NCI-H2029 (cell line): ENCODE measurements around the gene ACTA1.
"Not testable (repeated sequence)": the region's sequence is repeated elsewhere in the genome, so short reads cannot be mapped to it uniquely, and the experiment has no call there.

Experiments used
- DNase-seq: peaks from one replicate; lab custom pipeline; 2025; lab: John Stamatoyannopoulos, UW

Gene ACTA1

DNA sequence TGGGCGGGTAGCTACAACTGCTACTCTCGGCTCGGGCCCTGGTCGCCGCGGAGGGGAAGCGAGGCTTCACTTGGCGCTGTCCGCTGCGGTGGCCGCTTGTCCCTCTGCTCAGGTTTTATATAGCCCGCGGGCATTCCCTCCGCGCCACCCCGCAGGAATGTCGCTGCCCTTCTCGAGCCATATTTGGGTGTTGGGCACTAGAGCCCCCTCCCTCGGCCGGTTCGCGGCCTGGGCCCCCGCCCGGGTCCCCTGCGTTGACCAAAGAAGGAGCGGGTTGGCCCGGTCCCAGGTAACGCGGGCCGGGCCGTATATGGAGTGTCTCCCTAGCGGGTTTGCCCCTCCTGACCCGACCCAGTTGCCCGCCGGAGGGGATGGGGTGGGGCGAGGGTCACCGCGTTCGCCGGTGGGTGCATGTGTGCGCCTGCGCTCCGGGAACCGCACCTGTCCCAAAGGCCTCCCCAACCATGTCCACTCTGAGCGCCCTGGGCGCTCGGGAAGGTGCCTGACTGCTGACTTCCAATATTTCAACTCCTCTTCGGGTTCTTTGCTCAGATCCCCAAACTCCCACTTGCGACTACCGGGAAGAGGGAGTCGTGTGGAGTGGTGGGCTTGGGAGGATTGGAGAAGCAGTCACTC is at the start of gene ACTA1:
Gene ACTA1, minus strand, starts transcription at position 90 of the 636 bp plus-strand sequence. CDS start 979 bp downstream, outside the sequence.
- no peak for DNase-seq

DNA sequence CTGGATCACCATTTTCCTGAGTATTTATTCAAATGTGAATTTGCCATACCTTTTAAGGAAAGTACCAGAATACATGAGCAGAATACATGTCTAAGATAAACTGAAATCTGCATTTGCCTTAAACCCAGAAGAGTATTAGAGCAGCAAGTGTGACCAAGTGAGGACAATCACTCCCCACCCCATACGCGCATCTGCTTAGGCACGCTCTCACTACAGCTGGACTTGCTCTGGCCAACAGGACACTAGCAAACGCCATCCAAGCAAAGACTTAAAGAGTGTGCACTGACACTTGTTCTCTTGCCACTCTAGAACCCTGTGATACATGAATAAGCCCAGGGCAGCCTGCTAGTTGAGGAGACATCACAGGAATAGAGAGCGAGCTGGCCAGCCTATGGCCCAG is 48.6 kb upstream of the ACTA1 start:
- DNase-seq = no peak

DNA sequence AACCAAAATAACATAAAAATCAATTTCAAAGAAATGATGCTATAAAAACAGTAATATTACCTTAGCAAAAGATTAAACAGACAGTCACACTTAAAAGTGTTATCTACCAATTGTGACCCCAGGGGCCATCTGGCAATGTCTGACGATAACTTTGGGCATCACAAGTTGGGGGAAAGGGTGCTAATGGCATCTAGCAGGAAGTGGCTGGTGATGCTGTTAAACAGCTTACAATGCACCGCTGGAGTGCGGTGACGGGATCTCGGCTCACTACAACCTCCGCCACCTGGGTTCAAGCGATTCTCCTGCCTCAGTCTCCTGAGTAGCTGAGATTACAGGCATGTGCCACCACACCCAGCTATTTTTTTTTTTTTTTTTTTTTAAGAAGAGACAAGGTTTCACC is 46.6 kb upstream of the ACTA1 start:
- no peak for DNase-seq

DNA sequence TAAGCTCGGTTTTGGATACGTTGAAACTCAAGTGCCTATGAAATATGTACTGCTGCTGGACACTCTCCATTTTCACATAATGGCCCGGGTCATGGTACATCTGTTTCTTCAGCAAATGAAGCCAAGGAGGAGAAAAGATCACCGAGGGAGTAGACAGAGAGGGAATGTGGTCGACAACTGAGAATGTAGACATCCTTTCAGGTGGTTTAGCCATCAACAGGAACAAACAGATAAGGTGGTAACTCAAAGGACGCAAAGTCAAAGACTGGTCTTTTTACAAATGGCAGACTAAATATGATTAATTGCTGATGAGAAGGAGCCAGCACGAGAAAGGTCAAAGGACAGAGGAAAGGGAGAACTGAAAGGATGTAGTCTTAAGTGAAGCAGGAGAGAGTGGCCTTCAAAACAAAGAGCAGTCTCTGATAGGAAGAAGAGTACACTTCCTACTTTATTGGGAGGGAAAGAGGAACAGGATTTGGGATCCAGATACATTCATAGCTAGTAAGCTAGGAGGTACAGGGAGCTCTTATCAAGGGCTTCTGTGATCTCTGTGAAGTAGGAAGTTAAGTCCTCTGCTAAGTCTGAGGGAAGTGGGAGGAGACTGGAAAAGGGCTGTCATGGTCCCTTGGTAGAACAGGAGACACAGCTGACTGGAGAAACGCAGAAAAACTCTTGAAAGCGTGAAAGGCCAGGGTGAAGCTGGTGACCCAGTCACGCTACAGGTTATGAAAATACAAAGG is 45.9 kb upstream of the ACTA1 start:
- DNase-seq = no peak

DNA sequence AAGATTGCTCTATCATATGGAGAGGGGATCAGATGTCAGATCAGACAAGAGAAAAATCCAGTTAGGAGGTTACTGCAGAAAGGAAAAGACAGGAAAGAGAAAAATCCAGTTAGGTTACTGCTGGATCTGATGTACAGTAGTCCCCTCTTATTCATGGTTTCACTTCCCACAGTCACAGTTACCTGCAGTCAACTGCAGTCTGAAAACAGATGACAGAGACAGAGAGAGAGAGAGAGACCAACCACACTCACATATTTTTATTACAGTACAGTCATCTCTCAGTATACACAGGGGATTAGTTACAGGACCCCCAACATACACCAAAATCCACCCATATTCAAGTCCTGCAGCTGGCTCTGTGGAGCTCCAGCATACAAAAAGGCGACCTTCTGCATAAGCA is 45.0 kb upstream of the ACTA1 start:
- no peak for DNase-seq

DNA sequence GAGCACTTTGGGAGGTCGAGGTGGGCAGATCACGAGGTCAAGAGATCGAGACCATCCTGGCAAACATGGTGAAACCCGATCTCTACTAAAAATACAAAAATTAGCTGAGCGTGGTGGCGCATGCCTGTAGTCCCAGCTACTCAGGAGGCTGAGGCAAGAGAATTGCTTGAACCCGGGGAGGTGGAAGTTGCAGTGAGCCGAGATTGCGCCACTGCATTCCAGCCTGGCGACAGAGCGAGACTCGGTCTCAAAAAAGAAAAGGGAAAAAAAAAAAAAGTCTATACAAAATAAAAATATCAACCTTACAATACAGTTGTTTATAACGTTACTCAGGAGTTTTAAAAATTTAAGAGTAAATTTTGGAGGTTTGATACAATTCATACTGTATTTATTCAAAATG is 42.0 kb upstream of the ACTA1 start:
- DNase-seq = not testable (repeated sequence)

DNA sequence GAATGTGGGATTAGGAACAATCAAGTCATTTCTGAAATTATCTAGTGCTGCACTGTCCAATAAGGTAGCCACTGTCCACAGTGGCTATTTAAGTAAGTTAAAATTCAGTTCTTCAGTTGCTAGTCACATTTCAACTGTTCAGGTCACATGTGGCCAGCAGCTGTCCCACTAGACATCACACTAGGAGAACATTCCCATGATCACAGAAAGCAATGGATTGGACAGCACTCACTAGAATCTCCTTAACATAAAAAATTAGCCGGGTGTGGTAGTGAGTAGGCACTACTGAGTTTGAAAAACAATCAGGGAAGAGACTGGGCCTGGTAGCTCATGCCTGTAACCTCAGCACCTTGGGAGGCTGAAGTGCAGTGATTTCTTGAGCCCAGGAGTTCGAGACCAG is 40.6 kb upstream of the ACTA1 start:
- no peak for DNase-seq

DNA sequence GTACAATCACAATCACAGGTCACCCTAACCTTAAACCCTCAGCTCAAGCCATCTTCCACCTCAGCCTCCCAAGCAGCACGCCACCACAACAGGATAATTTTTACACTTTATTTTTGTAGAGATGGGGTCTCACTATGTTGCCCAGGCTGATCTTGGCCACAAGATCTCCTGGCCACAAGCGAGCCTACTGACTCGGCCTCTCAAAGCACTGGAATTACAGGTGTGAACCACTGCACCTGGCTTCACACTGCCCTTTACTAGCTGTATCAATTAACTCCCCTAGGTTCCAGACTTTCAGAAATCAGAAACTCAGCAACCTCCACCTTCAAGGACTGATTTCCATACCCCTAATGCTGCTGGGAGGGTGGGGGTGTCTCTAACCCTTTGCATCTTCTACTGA is 37.3 kb upstream of the ACTA1 start:
- no peak for DNase-seq

DNA sequence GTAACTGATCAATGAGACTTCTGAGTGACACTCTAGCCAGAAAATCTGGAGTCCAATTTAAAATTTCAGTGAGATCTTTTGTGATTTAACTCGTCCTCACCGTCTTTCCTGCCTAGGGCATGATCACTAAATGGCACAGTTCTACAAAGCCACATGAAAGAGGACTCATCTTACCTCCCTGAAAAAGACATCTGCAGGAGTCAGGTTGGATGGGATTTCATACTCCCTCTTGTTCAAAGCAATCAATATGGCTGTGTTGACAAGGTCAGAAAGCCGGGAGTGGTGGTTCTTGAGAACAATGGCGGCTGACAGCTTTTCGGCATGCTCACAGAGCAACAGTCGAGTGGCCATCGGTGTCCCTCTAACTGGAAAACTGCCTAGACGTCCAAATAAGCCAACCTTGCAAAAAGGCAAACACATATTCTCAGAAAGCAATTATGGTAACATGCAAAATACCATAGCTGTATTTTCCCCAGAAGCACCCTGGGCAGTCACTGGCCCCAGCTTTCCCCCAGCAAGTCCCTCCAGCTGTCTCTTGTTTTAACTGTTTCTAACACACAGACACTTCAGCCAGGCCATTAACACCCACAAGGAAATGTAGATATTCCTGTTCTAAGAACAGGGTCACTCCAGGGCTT is 36.6 kb upstream of the ACTA1 start:
- DNase-seq = peak; percentile 17

DNA sequence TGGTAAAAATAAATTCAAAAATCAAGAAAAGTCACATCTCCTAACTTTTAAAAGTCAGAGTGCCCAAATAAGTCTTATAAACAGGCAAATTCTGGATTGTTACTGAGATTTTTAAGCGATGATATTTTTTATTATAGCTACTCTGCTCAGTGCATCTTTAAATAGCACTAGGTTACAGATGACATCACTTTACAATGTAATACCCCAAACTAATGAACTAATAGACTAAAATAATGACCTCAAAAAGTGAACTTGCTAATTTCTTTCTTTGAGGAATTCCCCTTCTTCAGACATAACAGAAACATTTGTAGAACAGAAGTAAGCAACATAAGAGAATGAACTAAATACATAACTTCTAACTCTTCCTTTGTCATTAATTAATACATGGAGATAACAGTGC is 33.0 kb upstream of the ACTA1 start:
- no peak for DNase-seq

DNA sequence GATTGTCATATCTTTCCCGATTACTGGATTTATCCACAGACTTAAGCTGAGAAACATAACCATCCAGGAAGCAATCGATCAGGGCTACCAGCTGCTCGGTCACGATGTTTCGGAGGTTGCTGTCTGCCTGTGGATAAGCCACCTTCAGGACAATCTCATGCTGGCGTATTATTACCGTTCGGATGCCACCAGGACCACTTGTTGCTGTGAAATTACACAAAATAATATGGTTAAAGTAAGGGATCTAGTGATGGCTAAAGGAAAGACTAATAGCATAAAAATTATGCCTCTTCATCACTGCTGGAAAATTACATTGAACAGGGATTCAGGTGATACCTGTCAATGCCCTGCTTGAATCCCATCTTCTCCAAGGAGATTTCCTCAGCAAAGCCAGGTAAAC is 30.8 kb upstream of the ACTA1 start:
- no peak for DNase-seq

DNA sequence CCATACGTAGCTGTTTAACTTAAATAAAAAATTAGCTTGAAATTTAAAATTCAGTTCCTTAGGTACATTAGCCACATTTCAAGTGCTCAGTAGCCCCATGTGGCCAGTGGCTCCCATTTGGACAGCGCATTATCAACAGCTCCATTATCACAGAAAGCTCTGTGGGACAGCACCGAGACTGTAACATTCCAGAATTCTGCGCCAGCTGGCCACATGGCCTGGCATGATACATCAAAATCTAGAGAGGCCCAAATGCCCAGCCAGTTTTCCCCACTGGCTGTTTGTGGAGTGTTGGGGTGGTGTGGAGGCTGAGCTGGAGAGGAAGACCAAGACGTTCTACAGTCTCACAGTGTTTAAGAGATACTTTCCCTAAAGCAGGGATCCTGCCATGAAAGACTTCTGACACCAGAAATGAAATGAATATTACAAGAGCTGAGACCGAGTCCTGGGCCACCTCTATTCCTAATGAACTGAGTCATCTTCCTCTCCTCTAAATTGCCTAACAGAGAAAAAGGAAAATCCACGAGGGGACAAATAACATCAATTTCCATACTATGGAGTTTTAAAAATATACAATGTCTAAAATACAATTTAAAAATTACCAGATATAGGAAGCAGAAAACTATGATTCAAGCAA is 27.3 kb upstream of the ACTA1 start:
- DNase-seq = no peak

DNA sequence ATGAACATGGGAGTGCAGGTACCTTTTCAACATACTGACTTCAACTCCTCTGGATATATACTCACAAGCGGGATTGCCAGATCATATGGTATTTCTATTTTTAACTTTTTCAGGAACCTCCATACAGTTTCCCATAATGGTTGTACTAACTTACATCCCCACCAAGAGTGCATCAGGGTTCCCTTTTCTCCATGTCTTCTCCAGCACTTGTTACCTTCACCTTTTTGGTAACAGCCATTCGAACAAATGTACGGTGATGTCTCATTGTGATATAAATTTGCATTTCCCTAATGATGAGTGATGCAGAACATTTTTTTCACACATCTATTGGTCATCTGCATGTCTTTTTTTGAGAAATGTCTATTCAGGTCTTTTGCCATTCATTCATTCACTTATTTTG is 25.9 kb upstream of the ACTA1 start:
- no peak for DNase-seq

DNA sequence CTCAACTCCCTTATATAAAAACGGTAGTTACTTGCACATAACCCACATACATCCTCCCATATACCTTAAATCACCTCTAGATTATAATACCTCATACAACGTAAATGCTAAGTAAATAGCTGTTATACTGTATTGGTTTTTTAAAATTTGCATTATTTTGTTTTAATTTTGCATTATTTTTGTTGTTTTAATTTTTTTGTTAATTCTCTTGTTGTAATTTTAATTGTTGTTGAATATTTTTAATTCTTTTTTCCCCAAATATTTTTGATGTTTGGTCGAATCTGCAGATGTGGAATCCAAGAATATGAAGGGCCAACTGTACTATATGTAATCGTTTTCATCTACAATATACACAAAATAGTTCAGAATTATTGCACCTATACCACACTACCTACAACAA is 23.5 kb upstream of the ACTA1 start:
- no peak for DNase-seq

DNA sequence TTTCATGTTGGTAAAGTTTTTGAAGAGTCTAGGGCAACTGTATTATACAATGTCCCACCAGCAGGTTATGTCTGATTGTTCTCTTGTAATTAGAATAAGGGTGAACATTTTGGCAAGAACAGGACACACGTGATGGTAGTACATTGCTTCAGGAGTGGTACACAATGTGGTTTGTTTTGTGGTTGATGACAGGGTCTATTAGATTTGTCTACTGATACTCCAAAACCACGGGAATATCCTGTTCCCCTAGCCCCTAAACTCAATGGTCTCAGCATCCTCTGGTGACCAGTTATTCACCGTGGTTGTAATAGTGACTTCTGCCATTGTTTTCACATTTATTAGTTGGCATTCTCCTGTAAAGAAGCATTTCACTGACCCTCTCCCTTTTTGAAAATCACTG is 22.1 kb upstream of the ACTA1 start:
- no peak for DNase-seq

DNA sequence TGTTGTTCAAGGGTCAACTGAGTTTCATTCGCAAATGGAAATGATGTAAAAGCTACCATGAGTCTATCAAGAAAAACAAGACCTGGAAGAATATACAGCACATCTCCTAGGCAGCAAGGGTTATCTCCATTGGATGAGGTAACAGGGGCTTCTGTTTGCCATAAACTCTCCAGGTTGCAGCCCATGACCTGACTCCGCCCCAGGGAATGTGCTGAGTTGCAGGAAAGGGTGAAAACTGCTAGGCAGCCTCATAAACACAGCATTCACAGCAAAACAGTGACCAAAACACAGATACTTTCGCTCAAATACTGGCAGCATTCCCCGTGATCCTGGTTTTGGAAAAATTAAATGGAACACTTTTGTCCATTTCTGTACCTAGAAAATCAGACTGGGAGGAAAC is 20.2 kb upstream of the ACTA1 start:
- DNase-seq = no peak

DNA sequence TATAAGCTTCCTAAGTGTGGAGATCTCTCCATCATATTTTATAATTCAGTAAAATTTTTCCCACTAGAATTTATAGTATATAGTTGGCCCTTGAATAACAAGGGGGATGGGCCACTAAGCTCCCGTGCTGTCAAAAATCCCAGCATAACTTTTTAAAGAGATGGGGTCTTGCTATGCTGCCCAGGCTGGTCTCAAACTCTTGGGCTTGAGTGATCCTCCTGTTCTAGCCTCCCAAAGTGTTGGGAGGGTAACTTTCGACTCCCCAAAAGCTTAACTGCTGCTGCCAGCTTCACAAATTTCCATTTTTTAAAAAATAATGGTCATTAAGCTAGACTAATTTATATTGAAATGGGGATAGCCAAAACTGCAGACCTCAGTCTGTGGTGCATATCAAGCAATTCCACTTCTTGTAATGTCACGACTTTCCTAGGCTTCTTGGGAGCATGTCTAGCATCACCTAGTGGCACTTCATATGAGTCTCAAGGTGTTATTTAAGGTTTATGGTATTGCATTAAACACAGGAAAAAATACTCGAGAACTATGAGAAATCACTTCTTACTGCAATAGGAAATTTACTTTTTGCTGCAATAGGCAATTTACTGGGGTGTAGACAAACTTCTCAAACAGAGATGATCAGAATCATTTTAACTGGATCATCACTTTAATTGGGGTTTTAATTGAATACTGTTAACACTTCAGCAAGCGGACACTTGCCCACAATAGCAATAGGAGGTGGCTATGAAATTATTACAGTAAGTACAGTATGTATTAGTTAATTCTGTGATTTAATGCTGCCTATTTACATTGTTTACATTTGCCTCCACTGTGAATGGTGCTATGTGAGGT is 19.3 kb upstream of the ACTA1 start:
- DNase-seq = no peak

DNA sequence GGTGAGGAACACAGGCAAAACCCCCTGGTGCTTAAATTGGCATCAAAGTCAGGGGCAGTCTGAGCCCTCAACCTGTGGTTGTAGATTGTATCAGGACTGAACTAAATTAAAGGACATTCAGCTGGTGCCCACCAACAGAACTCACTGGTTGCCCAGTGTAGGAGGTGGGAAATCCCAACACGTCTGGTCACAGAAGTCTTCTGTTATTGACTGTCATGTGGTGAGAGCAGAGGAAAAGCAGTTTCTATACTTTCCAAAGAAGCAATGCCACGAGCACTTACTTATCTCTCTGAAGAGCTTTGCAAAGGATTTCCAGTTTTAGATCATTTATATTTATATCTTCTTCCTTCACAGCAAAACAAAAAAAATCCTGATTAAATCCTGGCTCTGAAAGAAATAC is 15.0 kb upstream of the ACTA1 start:
- no peak for DNase-seq

DNA sequence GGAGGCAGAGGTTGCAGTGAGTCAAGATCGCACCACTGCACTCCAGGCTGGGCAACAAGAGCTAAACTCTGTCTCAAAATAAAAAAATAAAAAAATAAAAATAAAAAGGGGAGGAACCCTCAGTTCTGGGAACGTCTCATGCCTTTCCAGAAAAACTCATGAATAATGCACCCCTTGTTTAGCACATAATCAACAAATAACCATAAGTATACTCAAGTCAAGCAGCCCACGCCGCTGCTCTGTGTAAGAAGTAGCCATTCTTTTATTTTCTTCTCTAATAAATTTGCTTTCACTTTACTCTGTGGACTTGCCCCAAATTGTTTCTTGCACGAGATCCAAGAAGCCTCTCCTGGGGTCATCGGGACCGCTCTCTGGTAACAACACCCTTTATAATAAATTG is 14.5 kb upstream of the ACTA1 start:
- no peak for DNase-seq

DNA sequence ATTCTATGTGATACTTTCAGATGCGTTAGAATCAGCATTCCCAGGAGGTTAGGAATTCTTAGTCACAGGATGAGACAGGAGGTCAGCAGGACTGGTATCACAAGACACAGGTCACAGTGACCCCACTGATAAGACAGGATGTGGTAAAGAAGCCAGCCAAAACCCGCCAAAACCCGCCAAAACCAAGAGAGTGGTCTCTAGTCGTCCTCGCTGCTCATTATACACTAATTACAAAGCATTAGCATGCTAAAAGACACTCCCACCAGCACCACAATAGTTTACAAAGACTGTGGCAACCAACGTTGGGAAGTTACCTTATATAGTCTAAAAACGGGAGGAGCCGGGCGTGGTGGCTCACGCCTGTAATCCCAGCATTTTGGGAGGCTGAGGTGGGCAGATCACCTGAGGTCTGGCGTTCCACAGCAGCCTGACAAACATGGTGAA is 13.9 kb upstream of the ACTA1 start:
- no peak for DNase-seq

DNA sequence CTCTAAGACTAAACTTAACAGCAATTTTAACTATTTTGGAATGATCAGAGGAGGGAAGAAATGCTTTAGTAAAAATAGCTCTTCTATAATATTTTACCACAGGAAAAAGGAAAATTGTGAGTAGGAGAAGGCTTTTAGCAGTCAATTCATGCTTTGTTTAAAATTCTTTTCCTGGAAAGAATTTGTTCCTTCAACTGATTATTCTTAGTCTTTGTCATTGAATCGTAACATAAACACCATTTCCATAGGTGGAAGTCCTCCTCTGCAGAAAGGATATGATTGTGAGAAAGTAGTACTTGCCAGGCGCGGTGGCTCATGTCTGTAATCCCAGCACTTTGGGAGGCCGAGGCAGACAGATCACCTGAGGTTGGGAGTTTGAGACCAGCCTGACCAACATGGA is 11.9 kb upstream of the ACTA1 start:
- DNase-seq = no peak
